Kidney (tissue), 14 donors: ENCODE results near the gene NCAPD2. TPM values are rescaled to one million over a fixed set of nuclear protein-coding genes. Genes with fewer than 3 reads are reported as not detected.

Experiments
- DNase-seq, 5 donors: peaks; one replicate each; pipeline ENCODE4 v3.0.0-alpha.2; 2013 to 2020
- FAIRE-seq: peaks from 2 replicates; lab custom pipeline; 2012; peaks lifted over from hg19 to GRCh38; lab: Jason Lieb, UNC
- H3K27ac ChIP-seq, 2 donors: one replicate each; pipeline ENCODE4 v1.7.0; 2013; ENCODE audit warnings: low read depth in 2 of 2, low read length in 2 of 2, inconsistent platforms in 1 of 2
- H3K27me3 ChIP-seq: one replicate; pipeline ENCODE4 v1.7.1; 2013; ENCODE audit warnings: low read length, inconsistent platforms; ENCODE audit not compliant: control insufficient read depth, insufficient read depth
- H3K36me3 ChIP-seq, 3 donors: one replicate each; pipeline versions ENCODE4 v1.7.0 to v1.7.1; 2013; ENCODE audit warnings: low read length in 3 of 3, control low read depth in 1 of 3, inconsistent platforms in 1 of 3; ENCODE audit not compliant: insufficient read depth in 3 of 3, control insufficient read depth in 2 of 3
- H3K4me1 ChIP-seq, 3 donors: one replicate each; pipeline versions ENCODE4 v1.7.0 to v1.7.1; 2013; ENCODE audit warnings: low read length in 3 of 3, inconsistent platforms in 1 of 3, low read depth in 1 of 3; ENCODE audit not compliant: control insufficient read depth in 2 of 3, insufficient read depth in 2 of 3
- H3K4me3 ChIP-seq, 3 donors: one replicate each; pipeline versions ENCODE4 v1.7.0 to v1.8.1; 2013; ENCODE audit warnings: low read length in 3 of 3, control low read depth in 1 of 3, inconsistent platforms in 1 of 3
- H3K9ac ChIP-seq, 3 donors: one replicate each; pipeline versions ENCODE4 v1.7.0 to v1.7.1; 2013; ENCODE audit warnings: low read length in 3 of 3, control low read depth in 1 of 3, inconsistent platforms in 1 of 3
- H3K9me3 ChIP-seq, 3 donors: one replicate each; pipeline versions ENCODE4 v1.7.0 to v1.7.1; 2013; ENCODE audit warnings: low read length in 3 of 3, control low read depth in 1 of 3, inconsistent platforms in 1 of 3; ENCODE audit not compliant: control insufficient read depth in 2 of 3, insufficient read depth in 1 of 3
- intact Hi-C: fragments of 100-400 bp; cut with DNase I; formaldehyde crosslinking; loops from one replicate; pipeline ENCODE4 v1.11.1; 2022
- polyA plus RNA-seq: library from polyadenylated mRNA; stranded (reverse); fragments of 350-450 nt; fragmentation: Illumina TruSeq; extraction: RNeasy Lipid Tissue Mini Kit (QIAGEN cat#74804); gene quantifications from one replicate; pipeline ENCODE4 v1.2.3, GENCODE V29; 2014; ENCODE audit warnings: low read depth, low replicate concordance; ENCODE audit not compliant: insufficient read depth
- total RNA-seq: library from RNA; stranded (reverse); fragmentation: NEBNext Ultra II Directional; extraction: Animal tissue kit (Norgen Biotek cat#: 25700); gene quantifications from one replicate; pipeline ENCODE4 v1.2.1, GENCODE V29; 2021
- TF ChIP-seq, protein P1 (sequence below): IDR thresholded peaks from 3 replicates; pipeline ENCODE4 v1.5.1; 2012; ENCODE audit warnings: mild to moderate bottlenecking, moderate library complexity, borderline replicate concordance; ENCODE audit not compliant: insufficient read depth; ENCODE audit errors: extremely low read depth
- donor health status: control.
- donor health status: control.
- donor health status: control.
- donor health status: control.
- donor health status: control.
- donor health status: DM: yes; HTN: yes; CAD: no.
- donor health status: Normal renal cell carcinoma (clear cell type).

Gene NCAPD2
- total and polyA plus RNA-seq, 2 donors from 2014 or later: 4.5 to 23.4 TPM

- TF ChIP-seq, protein P1, sequence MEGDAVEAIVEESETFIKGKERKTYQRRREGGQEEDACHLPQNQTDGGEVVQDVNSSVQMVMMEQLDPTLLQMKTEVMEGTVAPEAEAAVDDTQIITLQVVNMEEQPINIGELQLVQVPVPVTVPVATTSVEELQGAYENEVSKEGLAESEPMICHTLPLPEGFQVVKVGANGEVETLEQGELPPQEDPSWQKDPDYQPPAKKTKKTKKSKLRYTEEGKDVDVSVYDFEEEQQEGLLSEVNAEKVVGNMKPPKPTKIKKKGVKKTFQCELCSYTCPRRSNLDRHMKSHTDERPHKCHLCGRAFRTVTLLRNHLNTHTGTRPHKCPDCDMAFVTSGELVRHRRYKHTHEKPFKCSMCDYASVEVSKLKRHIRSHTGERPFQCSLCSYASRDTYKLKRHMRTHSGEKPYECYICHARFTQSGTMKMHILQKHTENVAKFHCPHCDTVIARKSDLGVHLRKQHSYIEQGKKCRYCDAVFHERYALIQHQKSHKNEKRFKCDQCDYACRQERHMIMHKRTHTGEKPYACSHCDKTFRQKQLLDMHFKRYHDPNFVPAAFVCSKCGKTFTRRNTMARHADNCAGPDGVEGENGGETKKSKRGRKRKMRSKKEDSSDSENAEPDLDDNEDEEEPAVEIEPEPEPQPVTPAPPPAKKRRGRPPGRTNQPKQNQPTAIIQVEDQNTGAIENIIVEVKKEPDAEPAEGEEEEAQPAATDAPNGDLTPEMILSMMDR: no peak
- no peak for DNase-seq
- H3K9me3 ChIP-seq: no peaks in the 10 kb centered on the region
- H3K4me3 ChIP-seq: no peak overlapping the region
- H3K27ac ChIP-seq: no peak overlapping the region
- FAIRE-seq: no peak
- intact Hi-C loops: no loop called here
- peaks cover 10 to 56% (median 42%) of the 10 kb centered on the region in 3 donors for H3K36me3 ChIP-seq
- H3K9ac ChIP-seq: no peak overlapping the region
- H3K27me3 ChIP-seq: no peaks in the 10 kb centered on the region
- no peaks in the 10 kb centered on the region for H3K4me1 ChIP-seq
Measured at GRCh38 chr12:6526201-6526600, 32.3 kb downstream of the NCAPD2 start.

- Histone ChIP-seq H3K4me3 (no peak overlapping the region), H3K27ac (no peak overlapping the region), H3K4me1 (peaks cover 0 to under 1% (median 0%) of the 10 kb centered on the region in 3 donors), H3K36me3 (peaks cover 10 to 50% (median 42%) of the 10 kb centered on the region in 3 donors), H3K9ac (no peak overlapping the region), H3K9me3 (no peaks in the 10 kb centered on the region), H3K27me3 (no peaks in the 10 kb centered on the region)
- intact Hi-C loops: no loop called here
- no peak for DNase-seq
- FAIRE-seq: no peak
- TF ChIP-seq, protein P1: no peak
Measured at GRCh38 chr12:6526766-6527525, 33.0 kb downstream of the NCAPD2 start.

GRCh38 chr12:6527711-6528110 is 33.8 kb downstream of the NCAPD2 start:
- H3K9ac ChIP-seq: no peak overlapping the region
- TF ChIP-seq, protein P1: no peak
- DNase-seq (no peak), FAIRE-seq (no peak)
- H3K4me1 ChIP-seq: peaks cover 0 to 8% (median 4%) of the 10 kb centered on the region in 3 donors
- no peaks in the 10 kb centered on the region for H3K9me3 ChIP-seq
- intact Hi-C loops: no loop called here
- no peak overlapping the region for H3K27ac ChIP-seq
- H3K4me3 ChIP-seq: no peak overlapping the region
- no peaks in the 10 kb centered on the region for H3K27me3 ChIP-seq
- H3K36me3 ChIP-seq: peaks cover 10 to 46% (median 39%) of the 10 kb centered on the region in 3 donors
